B cell (primary cell): ENCODE data around the gene HBA1.

Source experiments
- EZH2 ChIP-seq: IDR thresholded peaks from 2 replicates; pipeline ENCODE4 v1.6.1; 2012; ENCODE audit warnings: borderline replicate concordance, low read depth, mild to moderate bottlenecking, moderate library complexity, low read length; ENCODE audit not compliant: insufficient read depth, poor library complexity, severe bottlenecking
- TF ChIP-seq, protein P1 (sequence below): fragments of 200-600 bp; IDR thresholded peaks from one replicate; pipeline ENCODE4 v1.8.0; 2022; ENCODE audit warnings: antibody characterized with exemption, mild to moderate bottlenecking

- TF ChIP-seq, protein P1, sequence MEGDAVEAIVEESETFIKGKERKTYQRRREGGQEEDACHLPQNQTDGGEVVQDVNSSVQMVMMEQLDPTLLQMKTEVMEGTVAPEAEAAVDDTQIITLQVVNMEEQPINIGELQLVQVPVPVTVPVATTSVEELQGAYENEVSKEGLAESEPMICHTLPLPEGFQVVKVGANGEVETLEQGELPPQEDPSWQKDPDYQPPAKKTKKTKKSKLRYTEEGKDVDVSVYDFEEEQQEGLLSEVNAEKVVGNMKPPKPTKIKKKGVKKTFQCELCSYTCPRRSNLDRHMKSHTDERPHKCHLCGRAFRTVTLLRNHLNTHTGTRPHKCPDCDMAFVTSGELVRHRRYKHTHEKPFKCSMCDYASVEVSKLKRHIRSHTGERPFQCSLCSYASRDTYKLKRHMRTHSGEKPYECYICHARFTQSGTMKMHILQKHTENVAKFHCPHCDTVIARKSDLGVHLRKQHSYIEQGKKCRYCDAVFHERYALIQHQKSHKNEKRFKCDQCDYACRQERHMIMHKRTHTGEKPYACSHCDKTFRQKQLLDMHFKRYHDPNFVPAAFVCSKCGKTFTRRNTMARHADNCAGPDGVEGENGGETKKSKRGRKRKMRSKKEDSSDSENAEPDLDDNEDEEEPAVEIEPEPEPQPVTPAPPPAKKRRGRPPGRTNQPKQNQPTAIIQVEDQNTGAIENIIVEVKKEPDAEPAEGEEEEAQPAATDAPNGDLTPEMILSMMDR = no peak
- TF ChIP-seq EZH2 = no peak
Observed at GRCh38 chr16:177981-178667, 1.6 kb downstream of the HBA1 start.
